AG04450 (cell line): Measurements from ENCODE around the gene IRS1. TPM values are rescaled to one million over a fixed set of nuclear protein-coding genes. Genes with fewer than 3 reads are reported as not detected.
A peak's percentile ranks its signal among the peaks of the same experiment; 100 is the strongest.

ENCODE experiments used
- CTCF ChIA-PET: fragments of 300-600, 350-600 bp; formaldehyde crosslinking; extraction: SDS; loops from one replicate; lab custom pipeline; 2022; ENCODE audit warnings: antibody characterized with exemption, inconsistent platforms; lab: Charles Lee
- POLR2A ChIA-PET: fragments of 350-600 bp; formaldehyde crosslinking; extraction: SDS; loops from one replicate; lab custom pipeline; 2021; ENCODE audit warnings: antibody characterized with exemption, inconsistent platforms; lab: Yijun Ruan, JAX
- DNase-seq: peaks from one replicate; pipeline ENCODE4 v3.0.0-alpha.2; 2011; ENCODE audit warnings: low read depth, low spot score
- H3K27ac ChIP-seq: one replicate; pipeline ENCODE4 v1.5.1; 2012; ENCODE audit warnings: low read depth, low read length, control low read depth
- H3K27me3 ChIP-seq: one replicate; pipeline ENCODE4 v1.6.0; 2012; ENCODE audit warnings: low read length; ENCODE audit not compliant: control insufficient read depth, insufficient read depth
- H3K4me3 ChIP-seq: 2 replicates; pipeline ENCODE4 v1.5.1; 2011; ENCODE audit warnings: mild to moderate bottlenecking, low read depth, low read length, control low read depth
- H3K9me3 ChIP-seq: 2 replicates; pipeline ENCODE4 v1.5.1; 2012; ENCODE audit warnings: low read length; ENCODE audit not compliant: control insufficient read depth, insufficient read depth
- CTCF ChIP-seq: IDR thresholded peaks from 2 replicates; pipeline ENCODE4 v1.5.1; 2011; ENCODE audit warnings: low read depth, low read length, control low read depth, inconsistent platforms
- polyA plus RNA-seq: library from polyadenylated mRNA; depleted of rRNA; stranded (reverse); fragments of >200 nt; gene quantifications from 2 replicates; pipeline ENCODE4 v1.2.3, GENCODE V29; 2011

Gene IRS1
- polyA plus RNA-seq, 1 experiment: 32.9 TPM

DNA sequence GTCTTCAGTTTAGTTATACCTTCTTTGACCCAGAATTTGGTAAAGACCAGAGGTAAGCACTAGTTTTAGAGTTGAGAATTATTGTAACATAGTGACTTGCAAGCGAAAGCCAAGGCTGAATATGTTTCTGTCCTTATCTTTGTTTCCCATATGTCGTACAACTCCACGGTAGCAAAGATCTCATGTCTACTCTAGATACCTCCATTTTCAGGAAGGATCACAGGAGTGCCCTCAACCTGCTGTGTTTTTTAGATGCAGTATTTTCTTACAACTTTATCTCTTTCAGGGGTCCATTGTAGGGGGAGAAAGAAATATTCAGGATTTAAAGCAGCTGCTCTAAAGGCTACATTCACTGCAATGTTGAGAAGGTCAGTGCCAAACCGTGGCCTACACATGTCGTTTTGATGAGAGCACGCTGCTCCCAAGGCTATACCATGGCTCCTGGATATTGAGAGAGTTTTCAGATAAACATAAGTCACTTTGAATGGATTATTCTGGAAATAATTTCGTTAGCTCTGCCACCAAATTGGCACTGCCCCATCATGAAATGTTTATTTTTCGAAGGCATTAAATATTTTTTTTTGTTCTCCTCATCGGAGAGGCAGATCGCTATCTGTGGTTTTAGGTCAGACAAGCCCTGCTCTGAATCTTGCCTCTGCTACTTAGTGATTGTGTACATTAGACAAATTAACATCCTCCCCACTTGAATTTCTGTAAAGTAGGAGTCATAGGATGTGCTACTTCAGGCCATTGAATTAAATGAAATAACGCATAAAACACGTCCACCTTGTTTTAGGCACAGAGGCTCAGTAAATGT lies 38.4 kb upstream of the IRS1 start:
- ChIA-PET POLR2A (no interaction called here), CTCF (interaction anchor here (1.0 to 1.7 kb wide), 2 partner anchors 35 to 269 kb away, joined by 4 to 5 read pairs; no protein-coding TSS in a partner anchor)
- no peak overlapping the region for H3K4me3 ChIP-seq
- no peak for TF ChIP-seq CTCF
- H3K9me3 ChIP-seq: peaks cover 7% of the 10 kb centered on the region
- no peaks in the 10 kb centered on the region for H3K27me3 ChIP-seq
- DNase-seq: no peak
- no peak overlapping the region for H3K27ac ChIP-seq

DNA sequence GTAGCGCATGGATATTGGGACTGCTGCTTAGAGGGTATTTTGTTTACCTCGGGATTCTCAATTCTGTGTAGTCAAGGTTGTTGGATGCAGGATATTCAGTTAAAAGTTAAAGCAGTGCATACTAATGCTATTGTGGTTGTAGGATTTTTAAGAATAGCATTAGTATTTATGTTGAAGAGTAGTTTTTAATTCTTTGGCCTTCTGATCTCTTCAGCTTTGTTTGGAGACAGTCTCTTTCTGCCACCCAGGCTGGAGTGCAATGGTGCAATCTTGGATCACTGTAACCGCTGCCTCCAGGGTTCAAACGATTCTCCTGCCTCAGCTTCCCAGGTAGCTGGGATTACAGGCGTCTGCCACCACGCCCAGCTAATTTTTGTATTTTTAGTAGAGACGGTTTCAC lies 37.7 kb upstream of the IRS1 start:
- H3K27me3 ChIP-seq: no peaks in the 10 kb centered on the region
- peak overlapping the region; percentile 77; the same call in 1 of the 2 replicates for H3K4me3 ChIP-seq
- H3K9me3 ChIP-seq: peaks cover 7% of the 10 kb centered on the region
- TF ChIP-seq CTCF: no peak
- POLR2A ChIA-PET: no interaction called here
- no peak overlapping the region for H3K27ac ChIP-seq
- DNase-seq: no peak
- CTCF ChIA-PET: interaction anchor here (1.0 to 1.7 kb wide), 2 partner anchors 35 to 269 kb away, joined by 4 to 5 read pairs; no protein-coding TSS in a partner anchor

DNA sequence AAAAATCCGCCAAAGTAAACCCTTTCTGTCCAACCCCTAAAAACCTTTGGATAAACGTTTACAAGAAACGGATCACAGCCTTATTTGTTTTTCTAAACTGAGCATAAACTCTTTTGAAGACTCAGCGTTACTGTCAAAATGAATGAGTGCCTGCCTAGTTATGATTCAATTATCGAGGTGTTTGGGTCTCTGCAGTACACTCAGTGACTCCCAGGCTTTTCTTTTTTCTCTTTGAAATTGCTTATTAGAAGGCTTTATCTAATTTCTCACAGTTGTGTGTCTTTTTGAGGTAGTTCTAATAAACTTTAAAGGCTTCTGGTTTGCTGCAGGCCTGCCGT lies 36.9 kb upstream of the IRS1 start:
- no peak for TF ChIP-seq CTCF
- H3K9me3 ChIP-seq: peaks cover 7% of the 10 kb centered on the region
- H3K27ac ChIP-seq: peak overlapping the region; percentile 96
- no peaks in the 10 kb centered on the region for H3K27me3 ChIP-seq
- POLR2A ChIA-PET: interaction anchor here (1.4 kb wide), 1 partner anchor 55 kb away, joined by 5 read pairs; no protein-coding TSS in a partner anchor
- DNase-seq: no peak
- H3K4me3 ChIP-seq: peak overlapping the region; percentile 77
- CTCF ChIA-PET: interaction anchor here (0.6 to 1.1 kb wide), 2 partner anchors 144 to 149 kb away, joined by 3 to 4 read pairs; no protein-coding TSS in a partner anchor

DNA sequence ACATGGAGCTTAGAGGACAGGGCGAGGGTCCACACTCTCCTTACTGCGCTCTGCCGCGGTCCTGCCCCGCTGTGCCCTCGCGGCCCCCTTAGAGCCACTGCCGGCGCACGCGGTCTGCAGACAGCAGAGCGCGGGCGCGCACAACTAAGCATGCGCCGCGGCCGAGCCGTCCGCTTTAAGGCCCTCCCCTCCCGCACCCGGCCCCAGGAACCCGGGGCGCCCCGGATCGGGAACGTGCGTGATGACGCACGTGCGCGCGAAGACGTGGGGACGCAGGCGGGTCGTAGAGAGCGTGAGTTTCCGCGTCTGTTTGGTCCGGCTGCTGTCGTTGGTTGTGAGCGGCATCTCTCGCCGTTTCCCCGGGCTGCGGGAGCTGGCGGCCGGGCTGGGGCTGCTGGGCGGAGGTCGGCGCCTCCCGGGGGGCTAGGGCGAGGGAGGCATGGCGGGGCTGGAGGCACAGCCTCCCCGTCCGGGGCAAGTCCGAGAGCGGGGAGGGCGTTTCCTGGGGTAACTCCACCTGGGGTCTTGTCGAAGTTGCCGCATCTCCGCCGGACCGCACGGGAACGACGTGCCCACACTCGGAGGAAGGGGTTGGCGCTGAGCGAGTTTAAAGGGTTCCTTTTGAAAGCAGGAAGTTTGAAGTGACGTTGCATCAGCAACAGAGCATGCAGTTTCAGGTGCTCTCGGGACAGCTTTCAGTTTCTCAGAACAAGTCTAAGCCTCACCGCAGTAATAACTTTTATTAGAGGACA lies 36.4 kb upstream of the IRS1 start, which contains the start of gene RHBDD1:
Gene RHBDD1 (plus strand): TSS at position 259 of the 752 bp plus-strand sequence. CDS start 28,640 bp downstream, outside the sequence.
- peak; percentile 90 for DNase-seq
- peak within 1 kb of the TSS; percentile 77 for H3K4me3 ChIP-seq
- H3K9me3 ChIP-seq: peaks cover 7% of the 10 kb centered on the region
- CTCF ChIA-PET: interaction anchor here (0.6 to 1.1 kb wide), 2 partner anchors 145 to 150 kb away, joined by 3 to 4 read pairs; no protein-coding TSS in a partner anchor
- TF ChIP-seq CTCF: no peak
- H3K27me3 ChIP-seq: no peaks in the 10 kb centered on the region
- peak within 1 kb of the TSS; percentile 96 for H3K27ac ChIP-seq
- POLR2A ChIA-PET: interaction anchor here (1.4 kb wide), 1 partner anchor 56 kb away, joined by 5 read pairs; no protein-coding TSS in a partner anchor
